ENCODE results near the gene LAMA2. TPM values are rescaled to one million over a fixed set of nuclear protein-coding genes. Genes with fewer than 3 reads are reported as not detected.

The LAMA2 gene
- total and polyA plus RNA-seq, 2 of the 13 experiments (the other 11 are each of a cell fraction or from before 2014, with no cell fraction given), result 0.11 to 0.28 TPM

- BruUV-seq (replicated peaks), result no TSS peak
Measured at GRCh38 chr6:129104131-129104530, 221.2 kb downstream of the LAMA2 start.

GRCh38 chr6:129104560-129104959 is 221.6 kb downstream of the LAMA2 start:
- FAIRE-seq (no peak), ATAC-seq (no peak), DNase-seq (ENCODE audit: low spot score) (no peak)
- ChIA-PET CTCF (ENCODE audit: low intra/inter-chr PET ratio, low total read pairs) (no interaction called here), POLR2A (no interaction called here)
- intact Hi-C loops (cut with micrococcal nuclease; ENCODE audit: unreplicated experiment), result no loop called here
- 72% methylated on average over 1 of the region's 1 CpG for WGBS (ENCODE audit: low lambda C conversion rate)
- no peak overlapping the region for H3K4me3 ChIP-seq (replicated peaks in 1 of 3; ENCODE audit: insufficient read depth in 1 of 3, low read depth in 2 of 3, low read length in 3 of 3)
- H3K9me3 ChIP-seq (ENCODE audit: low read length), result no peaks in the 10 kb centered on the region
- H3K27ac ChIP-seq (ENCODE audit: extremely low read length, insufficient read depth, low read length), result no peak overlapping the region
- TF ChIP-seq CHCHD3 (CRISPR knock-in tag; IDR thresholded peaks at IDR 0.05) (no peak), POLR2AphosphoS5 (IDR thresholded peaks at IDR 0.05; ENCODE audit: low read depth, low read length) (no peak), HOXA3 (CRISPR knock-in tag; IDR thresholded peaks at IDR 0.05) (no peak), TBX3 (IDR thresholded peaks at IDR 0.05; ENCODE audit: borderline replicate concordance) (no peak), KAT7 (CRISPR knock-in tag; IDR thresholded peaks at IDR 0.05; ENCODE audit: borderline replicate concordance) (no peak), FOXM1 (CRISPR knock-in tag; IDR thresholded peaks at IDR 0.05) (no peak), NCOA1 (CRISPR knock-in tag; IDR thresholded peaks at IDR 0.05) (no peak)
- no peak overlapping the region for H3K4me2 ChIP-seq (ENCODE audit: low read depth, low read length)
- in situ Hi-C loops (cut with HindIII; ENCODE audit: extremely low pct_ligation_motif_present, low pct_unique_long_range_greater_than_20kb), result no loop called here
- H3K79me2 ChIP-seq (ENCODE audit: insufficient read depth, low read length), result no peaks in the 10 kb centered on the region
- H3K9ac ChIP-seq (ENCODE audit: insufficient read depth, low read depth, low read length), result no peak overlapping the region
- no peak overlapping the region for H2AFZ ChIP-seq (ENCODE audit: low read length)
- no peaks in the 10 kb centered on the region for H4K20me1 ChIP-seq (ENCODE audit: insufficient read depth, low read length)
- H3K36me3 ChIP-seq (replicated peaks in 1 of 2; ENCODE audit: control insufficient read depth in 1 of 2, insufficient read depth in 2 of 2, low read length in 2 of 2), result no peaks in the 10 kb centered on the region
- BruUV-seq (replicated peaks), result no TSS peak
- no peaks in the 10 kb centered on the region for H3K27me3 ChIP-seq (ENCODE audit: control insufficient read depth in 1 of 2, insufficient read depth in 2 of 2, low read length in 2 of 2)
- H3K4me1 ChIP-seq (ENCODE audit: insufficient read depth, low read length), result no peaks in the 10 kb centered on the region

More at GRCh38 chr6:129104131-129104530, 221.2 kb downstream of the LAMA2 start:
- DNase-seq (ENCODE audit: low spot score), result no peak
- ChIA-PET POLR2A (no interaction called here), CTCF (ENCODE audit: low intra/inter-chr PET ratio, low total read pairs) (no interaction called here)
- Histone ChIP-seq H4K20me1 (ENCODE audit: insufficient read depth, low read length) (no peaks in the 10 kb centered on the region), H3K27me3 (ENCODE audit: control insufficient read depth in 1 of 2, insufficient read depth in 2 of 2, low read length in 2 of 2) (no peaks in the 10 kb centered on the region), H3K9me3 (ENCODE audit: low read length) (no peaks in the 10 kb centered on the region), H3K9ac (ENCODE audit: insufficient read depth, low read depth, low read length) (no peak overlapping the region), H3K4me3 (replicated peaks in 1 of 3; ENCODE audit: insufficient read depth in 1 of 3, low read depth in 2 of 3, low read length in 3 of 3) (no peak overlapping the region), H2AFZ (ENCODE audit: low read length) (no peak overlapping the region), H3K4me1 (ENCODE audit: insufficient read depth, low read length) (no peaks in the 10 kb centered on the region), H3K27ac (ENCODE audit: extremely low read length, insufficient read depth, low read length) (no peak overlapping the region), H3K4me2 (ENCODE audit: low read depth, low read length) (no peak overlapping the region), H3K79me2 (ENCODE audit: insufficient read depth, low read length) (no peaks in the 10 kb centered on the region), H3K36me3 (replicated peaks in 1 of 2; ENCODE audit: control insufficient read depth in 1 of 2, insufficient read depth in 2 of 2, low read length in 2 of 2) (no peaks in the 10 kb centered on the region)
- WGBS (ENCODE audit: low lambda C conversion rate), result 0% methylated on average over 1 of the region's 1 CpG
- intact Hi-C loops (cut with micrococcal nuclease; ENCODE audit: unreplicated experiment), result no loop called here
- FAIRE-seq, result no peak
- TF ChIP-seq HCFC1 (IDR thresholded peaks at IDR 0.05; ENCODE audit: low read depth, low read length) (no peak), ZNF124 (CRISPR knock-in tag; IDR thresholded peaks at IDR 0.05) (no peak), PHF8 (CRISPR knock-in tag; IDR thresholded peaks at IDR 0.05) (no peak), ZNF546 (CRISPR knock-in tag; conservative IDR thresholded peaks at IDR 0.05) (no peak), MXD4 (CRISPR knock-in tag; IDR thresholded peaks at IDR 0.05) (no peak), ZSCAN21 (CRISPR knock-in tag; IDR thresholded peaks at IDR 0.05; ENCODE audit: borderline replicate concordance) (no peak), NFYB (CRISPR knock-in tag; IDR thresholded peaks at IDR 0.05) (no peak), ATAD3A (CRISPR knock-in tag; IDR thresholded peaks at IDR 0.05) (no peak), RBAK (CRISPR knock-in tag; IDR thresholded peaks at IDR 0.05) (no peak), MEF2D (CRISPR knock-in tag; IDR thresholded peaks at IDR 0.05) (no peak)
- in situ Hi-C loops (cut with HindIII; ENCODE audit: extremely low pct_ligation_motif_present, low pct_unique_long_range_greater_than_20kb), result no loop called here
- ATAC-seq, result no peak

All from HepG2 (cell line).